ENCODE data around the gene OVCA2.
"Not testable (repeated sequence)": the region's sequence is repeated elsewhere in the genome, so short reads cannot be mapped to it uniquely, and the experiment has no call there.

OVCA2 gene

GRCh38 chr17:2041561-2042389 is at the start of gene OVCA2:
OVCA2 (plus strand) TSS chr17:2042022; CDS start chr17:2042048, 26 bp downstream.
- peak; percentile 93 to 96 for DNase-seq (ENCODE audit: low read depth in 2 of 2)

- no peak for DNase-seq (ENCODE audit: low read depth in 2 of 2)
Observed at GRCh38 chr17:1992541-1992940, 49.3 kb upstream of the OVCA2 start.

- DNase-seq (ENCODE audit: low read depth in 2 of 2), result no peak
Observed at GRCh38 chr17:1994707-1995106, 47.1 kb upstream of the OVCA2 start.

GRCh38 chr17:1995321-1995892 is 46.4 kb upstream of the OVCA2 start:
- DNase-seq (ENCODE audit: low read depth in 2 of 2), result no peak

GRCh38 chr17:1995907-1996799 is 45.7 kb upstream of the OVCA2 start:
- no peak for DNase-seq (ENCODE audit: low read depth in 2 of 2)

- no peak for DNase-seq (ENCODE audit: low read depth in 2 of 2)
Observed at GRCh38 chr17:1996800-1997288, 45.0 kb upstream of the OVCA2 start.

- DNase-seq (ENCODE audit: low read depth in 2 of 2), result no peak
Observed at GRCh38 chr17:1997289-1997926, 44.4 kb upstream of the OVCA2 start.

- no peak for DNase-seq (ENCODE audit: low read depth in 2 of 2)
Observed at GRCh38 chr17:1997927-1998742, 43.7 kb upstream of the OVCA2 start.

GRCh38 chr17:1999557-2000251 is 42.1 kb upstream of the OVCA2 start:
- no peak for DNase-seq (ENCODE audit: low read depth in 2 of 2)

- DNase-seq (ENCODE audit: low read depth in 2 of 2), result no peak
Observed at GRCh38 chr17:2002767-2003329, 39.0 kb upstream of the OVCA2 start.

GRCh38 chr17:2003525-2003924 is 38.3 kb upstream of the OVCA2 start:
- DNase-seq (ENCODE audit: low read depth in 2 of 2), result no peak

GRCh38 chr17:2004435-2004952 is 37.3 kb upstream of the OVCA2 start:
- DNase-seq (ENCODE audit: low read depth in 2 of 2), result no peak

GRCh38 chr17:2008332-2009126 is 33.3 kb upstream of the OVCA2 start:
- no peak for DNase-seq (ENCODE audit: low read depth in 2 of 2)

GRCh38 chr17:2009737-2010136 is 32.1 kb upstream of the OVCA2 start:
- DNase-seq (ENCODE audit: low read depth in 2 of 2), result no peak

GRCh38 chr17:2011411-2012371 is 30.1 kb upstream of the OVCA2 start:
- DNase-seq (ENCODE audit: low read depth in 2 of 2), result no peak

GRCh38 chr17:2012499-2012898 is 29.3 kb upstream of the OVCA2 start:
- DNase-seq (ENCODE audit: low read depth in 2 of 2), result no peak

- not testable (repeated sequence) for DNase-seq (ENCODE audit: low read depth in 2 of 2)
Observed at GRCh38 chr17:2013220-2013993, 28.4 kb upstream of the OVCA2 start.
